Hypothalamus (tissue), 51 donors: ENCODE data around the gene YIF1A.
A peak's percentile ranks its signal among the peaks of the same experiment; 100 is the strongest.
"Not testable (repeated sequence)": the region's sequence is repeated elsewhere in the genome, so short reads cannot be mapped to it uniquely, and the experiment has no call there.

Source experiments
- DNase-seq, 51 donors: peaks; one replicate each; lab custom pipeline; 2025; lab: John Stamatoyannopoulos, UW

The YIF1A gene

DNA sequence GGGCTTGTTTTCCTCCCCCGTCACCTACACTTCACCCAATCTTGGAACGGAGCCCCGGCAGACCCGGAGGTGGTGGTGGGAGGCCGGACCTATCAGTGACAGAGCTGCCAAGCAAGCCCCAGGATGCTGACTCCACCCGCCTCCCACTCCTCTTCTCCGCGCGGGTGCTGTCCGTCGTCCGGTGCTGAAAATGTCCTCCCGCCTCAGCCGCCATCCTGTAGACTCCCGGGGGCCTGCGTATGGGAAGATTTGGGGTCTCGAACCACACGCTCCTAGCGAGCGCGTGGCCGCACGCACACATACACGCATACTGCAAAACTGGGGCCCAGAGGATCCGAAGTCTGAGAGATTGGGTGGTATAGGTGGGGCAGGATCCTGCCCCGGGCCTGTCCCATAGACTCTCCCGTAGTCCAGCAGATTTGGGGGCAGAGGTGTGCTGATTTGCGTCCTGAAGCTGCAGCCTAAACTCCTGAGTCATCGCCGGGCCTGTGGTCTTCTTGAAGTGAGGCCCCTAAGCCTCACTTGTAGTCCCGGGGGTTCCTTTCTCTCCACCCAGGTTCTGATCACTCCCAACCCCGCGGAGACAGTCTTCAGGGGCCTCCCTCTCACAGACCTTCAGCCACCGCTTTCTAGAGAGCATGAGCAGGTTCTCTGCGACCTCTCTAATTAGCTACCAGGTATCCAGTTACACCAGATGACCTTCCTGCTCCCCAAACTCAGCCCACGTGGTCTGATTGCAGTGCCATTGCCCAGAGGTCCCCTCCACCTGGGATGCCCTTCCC is 796 bp upstream of the YIF1A start:
- peak in 23 of 51 donors; percentile 62 to 91 (median 73) for DNase-seq

GRCh38 chr11:66287889-66288670 is 863 bp downstream of the YIF1A start:
- no peak for DNase-seq

DNA sequence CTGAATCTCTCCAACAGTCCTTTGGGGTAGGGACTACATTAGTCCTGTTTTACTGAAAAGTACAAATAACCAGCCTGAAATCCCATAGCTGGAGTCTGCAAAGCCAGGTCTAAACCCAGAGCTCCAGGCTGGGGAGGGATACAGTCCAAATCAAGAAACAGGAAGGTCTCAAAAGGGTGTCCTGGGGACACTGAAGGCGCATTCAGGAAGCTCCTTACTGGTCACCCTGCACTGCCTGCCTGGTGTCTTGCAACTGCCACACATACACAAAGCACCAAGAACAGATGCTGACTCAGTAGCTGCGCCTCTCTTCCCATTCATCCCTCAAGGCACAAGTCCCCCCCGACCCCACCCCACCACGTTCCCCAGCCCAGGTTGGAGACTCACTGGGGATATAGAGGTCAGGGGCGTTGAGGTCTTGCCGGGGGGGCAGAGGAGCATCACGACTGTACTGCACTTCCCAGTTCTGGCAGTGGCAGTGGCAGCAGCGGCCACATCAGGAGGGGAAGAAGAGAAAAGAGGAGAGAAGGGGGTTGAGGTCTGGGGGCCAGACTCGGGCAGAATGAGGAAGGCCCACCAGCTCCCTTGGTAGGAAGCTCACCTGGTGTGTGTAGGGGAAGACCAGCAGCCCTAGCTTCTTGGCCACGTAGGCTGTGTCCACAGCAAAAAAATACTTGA is 1.6 kb downstream of the YIF1A start:
- DNase-seq = no peak

DNA sequence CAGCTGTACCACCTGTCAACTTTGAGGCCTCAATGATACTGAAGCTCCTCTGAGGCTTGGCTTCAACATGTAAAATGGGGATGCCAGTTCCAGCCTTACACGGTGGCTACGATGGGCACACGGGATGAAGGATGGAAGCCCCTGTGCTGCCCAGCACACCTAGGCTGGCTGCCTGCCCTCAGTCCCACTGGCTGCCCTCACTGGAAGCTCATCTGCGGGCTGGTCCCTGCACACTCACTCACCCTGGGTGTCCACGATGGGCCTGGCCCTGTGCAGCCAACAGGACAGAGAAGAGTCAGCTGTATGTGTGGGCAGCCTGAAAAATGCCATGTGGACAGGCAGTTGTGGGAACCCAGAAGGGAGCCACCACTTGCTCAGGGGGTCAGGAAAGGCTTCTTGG is 2.2 kb downstream of the YIF1A start:
- DNase-seq = no peak

DNA sequence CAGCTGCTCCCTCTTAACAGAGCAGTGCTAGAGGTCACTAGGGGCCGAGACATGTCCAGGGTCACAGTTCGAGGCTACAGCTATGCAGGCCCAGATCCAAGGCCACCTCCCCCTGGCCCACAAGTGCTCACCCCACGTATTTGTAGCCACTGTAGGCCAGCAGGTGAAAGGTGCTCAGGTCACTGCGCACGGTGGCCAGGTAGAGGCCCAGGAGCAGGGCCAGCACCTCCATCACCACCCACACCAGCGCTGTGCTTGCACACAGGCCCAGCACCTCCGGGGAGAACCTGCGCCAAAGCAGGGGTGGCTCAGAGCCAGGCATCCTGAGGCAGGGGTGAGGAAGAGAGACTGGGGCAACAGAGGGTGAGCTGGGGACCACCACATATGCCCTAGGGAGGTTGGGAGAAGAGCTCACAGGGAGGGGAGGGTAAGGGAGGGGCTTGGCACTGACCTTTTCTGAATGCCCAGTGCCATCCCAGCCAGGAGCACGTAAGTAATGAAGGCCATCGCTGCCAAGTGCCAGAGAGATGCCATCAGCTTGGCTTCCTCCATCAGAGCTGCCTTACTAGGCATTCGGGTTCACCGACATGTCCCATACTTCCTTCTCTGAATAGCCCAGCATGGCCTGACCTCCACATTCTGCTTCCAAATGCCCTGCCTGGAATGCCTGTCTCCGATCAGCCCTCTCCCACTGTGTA is 3.5 kb downstream of the YIF1A start:
- no peak for DNase-seq

DNA sequence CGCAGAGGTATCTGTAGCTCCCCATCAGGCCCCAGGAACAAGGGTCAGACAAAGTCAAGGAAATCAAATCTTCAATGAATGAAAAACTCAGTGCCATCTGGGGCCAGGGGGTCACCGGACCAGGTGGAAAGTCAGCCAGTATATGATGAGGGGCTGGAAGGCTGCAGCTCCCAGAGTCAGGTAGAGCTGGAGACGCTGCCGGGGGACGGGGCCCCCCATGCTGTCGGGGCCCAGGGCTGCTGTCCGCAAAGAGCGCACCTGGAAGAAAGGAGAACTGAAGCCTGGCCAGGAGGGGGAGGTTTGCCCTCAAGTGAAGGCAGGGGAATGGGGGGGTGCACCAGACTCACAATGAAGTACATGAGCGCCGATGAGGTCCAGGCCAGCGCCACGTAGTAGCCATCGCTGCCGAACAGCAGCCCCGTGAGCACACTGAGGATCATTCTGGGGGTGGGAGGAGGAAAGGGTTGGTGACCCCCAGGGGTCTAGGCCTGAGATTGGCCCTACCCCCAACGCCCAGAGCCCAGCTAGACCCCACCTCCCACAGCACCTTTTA is 4.3 kb downstream of the YIF1A start:
- no peak for DNase-seq

- DNase-seq = no peak
Measured at GRCh38 chr11:66283461-66284105, 5.4 kb downstream of the YIF1A start.

DNA sequence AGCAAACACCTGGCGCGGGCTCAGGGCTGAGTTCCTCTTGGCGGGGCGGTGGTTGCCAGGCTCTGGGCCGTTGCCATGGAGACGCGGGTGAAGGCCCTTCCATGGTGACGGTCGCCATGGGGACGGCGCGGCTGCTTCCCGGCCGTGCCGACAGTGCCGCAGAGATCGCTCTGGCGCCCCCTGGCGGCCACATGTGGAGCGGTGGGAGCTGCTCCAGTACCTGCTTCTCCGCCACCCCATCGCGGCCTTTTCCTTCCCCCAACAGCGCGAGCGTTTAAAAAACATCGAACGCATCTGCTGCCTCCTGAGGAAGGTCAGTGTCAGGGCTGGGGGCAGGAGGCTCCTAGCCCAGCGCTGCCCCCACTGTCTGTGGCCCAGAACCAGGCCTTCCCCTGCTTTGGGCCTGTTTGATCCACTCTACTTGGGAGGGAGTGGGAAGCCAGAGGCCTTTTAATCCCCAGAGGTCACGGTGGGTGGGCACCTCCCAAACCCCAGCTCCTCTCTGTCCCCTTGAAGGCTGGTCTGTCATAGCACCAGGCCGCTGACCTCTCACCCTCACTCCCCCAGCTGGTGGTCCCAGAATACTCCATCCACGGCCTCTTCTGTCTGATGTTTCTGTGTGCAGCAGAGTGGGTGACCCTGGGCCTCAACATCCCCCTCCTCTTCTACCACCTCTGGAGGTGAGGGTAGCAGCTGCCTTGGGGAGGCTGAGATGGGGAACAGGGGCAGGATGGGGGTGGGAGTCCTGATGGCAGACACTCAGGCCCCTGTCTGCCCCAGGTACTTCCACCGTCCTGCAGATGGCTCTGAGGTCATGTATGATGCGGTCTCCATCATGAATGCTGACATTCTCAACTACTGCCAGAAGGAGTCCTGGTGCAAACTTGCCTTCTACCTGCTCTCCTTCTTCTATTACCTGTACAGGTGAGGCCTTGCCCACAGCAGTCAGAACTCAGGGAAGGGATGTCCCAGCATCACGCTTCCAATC is 6.2 kb downstream of the YIF1A start:
- DNase-seq = peak; percentile 55 to 100 (median 98)

DNA sequence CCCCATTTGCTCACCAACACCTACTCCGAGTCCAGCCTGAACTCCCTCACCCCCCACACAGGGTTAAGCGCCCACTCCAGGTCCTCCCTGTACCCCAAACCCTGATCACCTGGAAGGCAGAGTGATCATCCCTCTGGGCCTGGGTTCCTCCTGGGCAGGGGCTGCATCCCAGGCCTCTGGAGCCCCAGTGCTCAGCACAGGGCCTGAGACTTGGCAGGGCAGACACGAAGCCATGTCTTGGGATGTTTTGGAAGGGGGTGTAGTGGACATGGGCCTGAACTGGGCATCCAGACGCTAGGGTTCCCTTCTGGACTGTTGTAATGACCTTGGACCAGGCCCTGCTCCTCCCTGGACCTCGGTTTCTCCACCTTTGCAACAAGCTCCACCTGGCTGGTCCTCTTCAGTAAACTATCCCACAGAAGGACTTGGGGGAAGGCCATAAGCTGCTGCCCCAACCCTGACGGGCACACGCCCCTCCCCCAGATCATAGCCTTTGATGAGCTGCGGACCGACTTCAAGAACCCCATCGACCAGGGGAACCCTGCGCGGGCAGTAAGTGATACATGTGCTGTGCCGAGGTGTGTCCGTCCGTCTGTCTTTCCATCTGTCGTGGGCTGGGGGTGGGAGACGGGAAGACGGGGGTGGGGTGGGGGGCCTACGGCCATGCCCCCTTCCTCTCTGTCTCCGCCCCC is 7.0 kb downstream of the YIF1A start:
- no peak for DNase-seq

GRCh38 chr11:66281001-66281400 is 7.9 kb downstream of the YIF1A start:
- no peak for DNase-seq

- DNase-seq = peak in 1 of 51 donors; percentile 65
Measured at GRCh38 chr11:66280428-66280827, 8.5 kb downstream of the YIF1A start.

GRCh38 chr11:66279092-66279734 is 9.7 kb downstream of the YIF1A start:
- no peak for DNase-seq

- no peak for DNase-seq
Measured at GRCh38 chr11:66278363-66279091, 10.4 kb downstream of the YIF1A start.

DNA sequence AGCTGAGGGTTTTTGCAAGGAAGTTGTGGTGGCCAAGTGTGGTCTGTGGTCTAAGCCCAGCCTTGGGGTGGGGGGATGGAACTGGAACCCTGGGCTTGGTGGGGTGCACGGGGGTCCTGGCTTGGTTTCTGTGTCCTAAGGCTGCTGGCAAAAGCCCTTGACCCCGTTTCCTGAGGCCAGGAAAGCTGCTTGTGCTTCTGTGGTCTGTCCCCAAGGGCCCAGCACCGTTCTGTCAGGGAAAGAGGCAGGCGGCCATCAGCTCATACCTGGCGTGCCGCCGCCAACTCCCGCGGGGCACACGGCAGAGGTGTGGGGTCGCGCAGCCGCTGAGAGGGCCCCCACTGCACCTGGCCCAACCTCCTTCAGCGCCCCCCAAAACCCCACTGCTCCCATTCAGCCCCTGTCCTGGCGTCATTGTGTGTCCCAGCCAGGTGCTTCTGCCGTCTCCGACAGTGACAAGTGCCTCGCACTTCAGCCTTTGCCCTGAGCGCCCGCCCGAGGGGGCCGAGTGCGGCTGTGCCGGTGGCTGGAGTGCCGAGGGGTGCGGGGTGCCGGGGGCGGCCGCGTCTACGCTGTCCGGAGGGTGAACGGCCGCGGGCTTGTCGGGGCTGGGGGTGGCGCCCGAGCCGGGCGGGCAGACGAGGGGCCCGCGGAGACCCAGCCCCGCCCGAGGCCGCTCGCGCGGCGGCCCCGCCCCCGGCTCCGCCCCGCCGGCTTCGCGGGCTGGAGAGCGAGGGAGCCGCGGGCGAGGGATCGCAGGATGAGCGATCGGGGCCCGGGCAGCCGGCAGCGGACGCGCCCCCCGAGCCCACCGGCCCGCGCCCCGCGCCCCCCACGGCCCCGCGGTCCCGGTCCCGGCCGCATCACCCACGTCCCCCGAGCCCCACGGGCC is 11.2 kb downstream of the YIF1A start, which contains the start of gene CNIH2:
CNIH2 (plus strand) TSS at position 705 of the 892 bp plus-strand sequence. CDS start 282 bp downstream, outside the sequence.
- peak in 8 of 51 donors; percentile 27 to 59 (median 30) for DNase-seq

DNA sequence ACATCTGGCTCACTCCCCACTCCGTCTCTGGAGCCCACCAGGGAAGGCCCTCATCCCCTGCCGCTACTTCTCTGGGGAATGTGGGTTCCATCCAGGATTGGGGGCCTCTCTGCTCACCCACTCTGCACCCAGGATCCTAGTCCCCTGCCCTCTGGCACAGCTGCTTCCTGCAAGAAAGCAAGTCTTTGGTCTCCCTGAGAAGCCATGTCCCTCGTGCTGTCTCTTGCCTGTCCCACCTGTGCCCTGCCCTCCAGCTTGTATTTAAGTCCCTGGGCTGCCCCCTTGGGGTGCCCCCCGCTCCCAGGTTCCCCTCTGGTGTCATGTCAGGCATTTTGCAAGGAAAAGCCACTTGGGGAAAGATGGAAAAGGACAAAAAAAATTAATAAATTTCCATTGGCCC is 11.9 kb downstream of the YIF1A start:
- not testable (repeated sequence) for DNase-seq

GRCh38 chr11:66276619-66277018 is 12.3 kb downstream of the YIF1A start:
- not testable (repeated sequence) for DNase-seq
